Duodenal mucosa (tissue), 2 donors: ENCODE results near the gene SLC6A17.

Source experiments
- H3K27ac ChIP-seq: one replicate; pipeline ENCODE4 v1.7.0; 2013; ENCODE audit warnings: low read depth, low read length
- H3K27me3 ChIP-seq, 2 donors: one replicate each; pipeline ENCODE4 v1.7.0; 2013; ENCODE audit warnings: low read length in 2 of 2, control low read depth in 1 of 2; ENCODE audit not compliant: insufficient read depth in 2 of 2, control insufficient read depth in 1 of 2
- H3K36me3 ChIP-seq, 2 donors: one replicate each; pipeline ENCODE4 v1.7.0; 2013; ENCODE audit warnings: low read length in 2 of 2, control low read depth in 1 of 2; ENCODE audit not compliant: insufficient read depth in 2 of 2, control insufficient read depth in 1 of 2
- H3K4me1 ChIP-seq, 2 donors: one replicate each; pipeline ENCODE4 v1.7.0; 2013; ENCODE audit warnings: low read length in 2 of 2, control low read depth in 1 of 2; ENCODE audit not compliant: insufficient read depth in 2 of 2, control insufficient read depth in 1 of 2
- H3K4me3 ChIP-seq, 2 donors: one replicate each; pipeline ENCODE4 v1.7.0; 2013; ENCODE audit warnings: low read length in 2 of 2, low read depth in 1 of 2
- H3K9ac ChIP-seq, 2 donors: one replicate each; pipeline ENCODE4 v1.7.0; 2013; ENCODE audit warnings: low read length in 2 of 2, low read depth in 1 of 2
- H3K9me3 ChIP-seq, 2 donors: one replicate each; pipeline ENCODE4 v1.7.0; 2013; ENCODE audit warnings: low read length in 2 of 2, control low read depth in 1 of 2; ENCODE audit not compliant: control insufficient read depth in 1 of 2

SLC6A17 gene

GRCh38 chr1:110134050-110134595 is 16.2 kb upstream of the SLC6A17 start:
- no peaks in the 10 kb centered on the region for H3K4me1 ChIP-seq
- no peaks in the 10 kb centered on the region for H3K9me3 ChIP-seq
- H3K27me3 ChIP-seq = peaks cover 36 to 54% of the 10 kb centered on the region in 2 donors
- no peak overlapping the region for H3K27ac ChIP-seq
- H3K36me3 ChIP-seq = no peaks in the 10 kb centered on the region
- H3K4me3 ChIP-seq = no peak overlapping the region
- no peak overlapping the region for H3K9ac ChIP-seq

GRCh38 chr1:110135246-110135645 is 15.0 kb upstream of the SLC6A17 start:
- Histone ChIP-seq H3K9ac (no peak overlapping the region), H3K36me3 (no peaks in the 10 kb centered on the region), H3K27me3 (peaks cover 26 to 44% of the 10 kb centered on the region in 2 donors), H3K9me3 (no peaks in the 10 kb centered on the region), H3K27ac (no peak overlapping the region), H3K4me3 (no peak overlapping the region), H3K4me1 (no peaks in the 10 kb centered on the region)

- Histone ChIP-seq H3K36me3 (no peaks in the 10 kb centered on the region), H3K27ac (no peak overlapping the region), H3K4me1 (no peaks in the 10 kb centered on the region), H3K9me3 (no peaks in the 10 kb centered on the region), H3K9ac (no peak overlapping the region), H3K4me3 (no peak overlapping the region), H3K27me3 (peaks cover 25 to 40% of the 10 kb centered on the region in 2 donors)
Observed at GRCh38 chr1:110135666-110136065, 14.6 kb upstream of the SLC6A17 start.

GRCh38 chr1:110136911-110137310 is 13.4 kb upstream of the SLC6A17 start:
- Histone ChIP-seq H3K9me3 (no peaks in the 10 kb centered on the region), H3K4me3 (no peak overlapping the region), H3K4me1 (no peaks in the 10 kb centered on the region), H3K9ac (no peak overlapping the region), H3K36me3 (no peaks in the 10 kb centered on the region), H3K27ac (no peak overlapping the region), H3K27me3 (peaks cover 27 to 37% of the 10 kb centered on the region in 2 donors)

GRCh38 chr1:110138956-110139355 is 11.3 kb upstream of the SLC6A17 start:
- Histone ChIP-seq H3K4me1 (no peaks in the 10 kb centered on the region), H3K27me3 (peaks cover 31 to 40% of the 10 kb centered on the region in 2 donors), H3K27ac (no peak overlapping the region), H3K9me3 (no peaks in the 10 kb centered on the region), H3K9ac (no peak overlapping the region), H3K36me3 (no peaks in the 10 kb centered on the region), H3K4me3 (no peak overlapping the region)

GRCh38 chr1:110144366-110144765 is 5.9 kb upstream of the SLC6A17 start:
- Histone ChIP-seq H3K4me3 (no peak overlapping the region), H3K9me3 (no peaks in the 10 kb centered on the region), H3K27me3 (peaks cover 27 to 38% of the 10 kb centered on the region in 2 donors), H3K36me3 (no peaks in the 10 kb centered on the region), H3K27ac (no peak overlapping the region), H3K4me1 (no peaks in the 10 kb centered on the region), H3K9ac (no peak overlapping the region)

GRCh38 chr1:110148961-110149360 is 1.3 kb upstream of the SLC6A17 start:
- Histone ChIP-seq H3K4me1 (no peaks in the 10 kb centered on the region), H3K27me3 (peaks cover 54 to 60% of the 10 kb centered on the region in 2 donors), H3K27ac (no peak overlapping the region), H3K36me3 (no peaks in the 10 kb centered on the region), H3K9me3 (no peaks in the 10 kb centered on the region), H3K9ac (no peak overlapping the region), H3K4me3 (no peak overlapping the region)

GRCh38 chr1:110151175-110151669 is 928 bp downstream of the SLC6A17 start:
- Histone ChIP-seq H3K9me3 (no peaks in the 10 kb centered on the region), H3K27me3 (peaks cover 51 to 66% of the 10 kb centered on the region in 2 donors), H3K36me3 (no peaks in the 10 kb centered on the region), H3K9ac (no peak overlapping the region), H3K4me1 (no peaks in the 10 kb centered on the region), H3K4me3 (no peak overlapping the region), H3K27ac (no peak overlapping the region)

- no peak overlapping the region for H3K4me3 ChIP-seq
- no peaks in the 10 kb centered on the region for H3K4me1 ChIP-seq
- H3K36me3 ChIP-seq = no peaks in the 10 kb centered on the region
- no peak overlapping the region for H3K9ac ChIP-seq
- no peak overlapping the region for H3K27ac ChIP-seq
- H3K27me3 ChIP-seq = peaks cover 41 to 56% of the 10 kb centered on the region in 2 donors
- no peaks in the 10 kb centered on the region for H3K9me3 ChIP-seq
Observed at GRCh38 chr1:110152133-110152785, 2.0 kb downstream of the SLC6A17 start.

- Histone ChIP-seq H3K27me3 (peaks cover 43 to 56% of the 10 kb centered on the region in 2 donors), H3K4me1 (no peaks in the 10 kb centered on the region), H3K9ac (no peak overlapping the region), H3K27ac (no peak overlapping the region), H3K9me3 (no peaks in the 10 kb centered on the region), H3K36me3 (no peaks in the 10 kb centered on the region), H3K4me3 (no peak overlapping the region)
Observed at GRCh38 chr1:110153407-110153950, 3.2 kb downstream of the SLC6A17 start.
